ELF-1 (cell line): ENCODE measurements around the gene CHMP4B.
"Not testable (repeated sequence)": the region's sequence is repeated elsewhere in the genome, so short reads cannot be mapped to it uniquely, and the experiment has no call there.

ENCODE experiments used
- DNase-seq: peaks from one replicate; pipeline ENCODE4 v3.0.0-alpha.2; 2016; ENCODE audit warnings: low read depth, low spot score

The CHMP4B gene

GRCh38 chr20:33789858-33790182 is 21.3 kb upstream of the CHMP4B start:
- no peak for DNase-seq

- no peak for DNase-seq
These were observed 20.6 kb upstream of the CHMP4B start for GRCh38 chr20:33790566-33790965.

- DNase-seq: no peak
These were observed 20.1 kb upstream of the CHMP4B start for GRCh38 chr20:33791021-33791420.

GRCh38 chr20:33791540-33791939 is 19.6 kb upstream of the CHMP4B start:
- DNase-seq: no peak

GRCh38 chr20:33791959-33792597 is 19.1 kb upstream of the CHMP4B start:
- DNase-seq: peak; percentile 80

- DNase-seq: not testable (repeated sequence)
These were observed 18.6 kb upstream of the CHMP4B start for GRCh38 chr20:33792598-33792989.

GRCh38 chr20:33793011-33793931 is 17.9 kb upstream of the CHMP4B start:
- DNase-seq: peak; percentile 84

- DNase-seq: peak; percentile 63
These were observed 14.8 kb upstream of the CHMP4B start for GRCh38 chr20:33796263-33796906.

- no peak for DNase-seq
These were observed 14.1 kb upstream of the CHMP4B start for GRCh38 chr20:33796907-33797544.

GRCh38 chr20:33798444-33798843 is 12.7 kb upstream of the CHMP4B start:
- no peak for DNase-seq

GRCh38 chr20:33803921-33804337 is 7.2 kb upstream of the CHMP4B start:
- DNase-seq: no peak

- DNase-seq: no peak
These were observed 2.8 kb upstream of the CHMP4B start for GRCh38 chr20:33808388-33808787.

- no peak for DNase-seq
These were observed 889 bp upstream of the CHMP4B start for GRCh38 chr20:33810259-33810658.

GRCh38 chr20:33811776-33812151 is 616 bp downstream of the CHMP4B start:
- no peak for DNase-seq

- no peak for DNase-seq
These were observed 1.2 kb downstream of the CHMP4B start for GRCh38 chr20:33812152-33812849.

GRCh38 chr20:33812908-33813462 is 1.8 kb downstream of the CHMP4B start:
- peak; percentile 60 for DNase-seq

- no peak for DNase-seq
These were observed 3.1 kb downstream of the CHMP4B start for GRCh38 chr20:33814238-33814712.

GRCh38 chr20:33815671-33816070 is 4.5 kb downstream of the CHMP4B start:
- DNase-seq: no peak

GRCh38 chr20:33816191-33816590 is 5.0 kb downstream of the CHMP4B start:
- no peak for DNase-seq

- DNase-seq: no peak
These were observed 6.3 kb downstream of the CHMP4B start for GRCh38 chr20:33817411-33817810.

- no peak for DNase-seq
These were observed 8.3 kb downstream of the CHMP4B start for GRCh38 chr20:33819456-33819855.
